Gastroesophageal sphincter (tissue), 3 donors: ENCODE measurements around the gene SERGEF.

Experiments used
- EP300 ChIP-seq: sonication (generic); formaldehyde crosslinking; IDR thresholded peaks from one replicate; pipeline ENCODE4 v1.6.1; 2017; ENCODE audit warnings: antibody characterized with exemption, mild to moderate bottlenecking
- POLR2A ChIP-seq, 2 donors: fragments of 450-650 bp; IDR thresholded peaks; one replicate each; pipeline ENCODE4 v1.6.1; 2017; ENCODE audit warnings: antibody characterized with exemption in 2 of 2, mild to moderate bottlenecking in 2 of 2, moderate library complexity in 1 of 2
- TF ChIP-seq, protein P1 (sequence below), 4 experiments: fragments of 200-600 bp in 2 of 4; fragments of 450-650 bp in 2 of 4; sonication (generic) in 1 of 4; IDR thresholded peaks; one replicate each; pipeline ENCODE4 v1.5.1; 2017 to 2019; ENCODE audit warnings: antibody characterized with exemption in 4 of 4, mild to moderate bottlenecking in 2 of 4, moderate library complexity in 2 of 4

- TF ChIP-seq, protein P1, sequence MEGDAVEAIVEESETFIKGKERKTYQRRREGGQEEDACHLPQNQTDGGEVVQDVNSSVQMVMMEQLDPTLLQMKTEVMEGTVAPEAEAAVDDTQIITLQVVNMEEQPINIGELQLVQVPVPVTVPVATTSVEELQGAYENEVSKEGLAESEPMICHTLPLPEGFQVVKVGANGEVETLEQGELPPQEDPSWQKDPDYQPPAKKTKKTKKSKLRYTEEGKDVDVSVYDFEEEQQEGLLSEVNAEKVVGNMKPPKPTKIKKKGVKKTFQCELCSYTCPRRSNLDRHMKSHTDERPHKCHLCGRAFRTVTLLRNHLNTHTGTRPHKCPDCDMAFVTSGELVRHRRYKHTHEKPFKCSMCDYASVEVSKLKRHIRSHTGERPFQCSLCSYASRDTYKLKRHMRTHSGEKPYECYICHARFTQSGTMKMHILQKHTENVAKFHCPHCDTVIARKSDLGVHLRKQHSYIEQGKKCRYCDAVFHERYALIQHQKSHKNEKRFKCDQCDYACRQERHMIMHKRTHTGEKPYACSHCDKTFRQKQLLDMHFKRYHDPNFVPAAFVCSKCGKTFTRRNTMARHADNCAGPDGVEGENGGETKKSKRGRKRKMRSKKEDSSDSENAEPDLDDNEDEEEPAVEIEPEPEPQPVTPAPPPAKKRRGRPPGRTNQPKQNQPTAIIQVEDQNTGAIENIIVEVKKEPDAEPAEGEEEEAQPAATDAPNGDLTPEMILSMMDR (IDR thresholded peaks at IDR 0.05), result no peak
- TF ChIP-seq EP300 (no peak), POLR2A (IDR thresholded peaks at IDR 0.05) (no peak)
Observed at GRCh38 chr11:17775507-17776211, 237.2 kb downstream of the SERGEF start.
